Stomach smooth muscle (tissue), 2 donors: ENCODE data around the gene SLC39A10.

Experiments
- H3K27ac ChIP-seq: one replicate; pipeline ENCODE4 v1.7.0; 2013; ENCODE audit warnings: mild to moderate bottlenecking, low read length, inconsistent platforms
- H3K27me3 ChIP-seq, 2 donors: one replicate each; pipeline ENCODE4 v1.7.0; 2013; ENCODE audit warnings: low read length in 2 of 2; ENCODE audit not compliant: insufficient read depth in 2 of 2, control insufficient read depth in 1 of 2
- H3K36me3 ChIP-seq, 2 donors: one replicate each; pipeline ENCODE4 v1.7.0; 2013; ENCODE audit warnings: low read length in 2 of 2; ENCODE audit not compliant: control insufficient read depth in 2 of 2, insufficient read depth in 2 of 2
- H3K4me1 ChIP-seq: one replicate; pipeline ENCODE4 v1.7.0; 2013; ENCODE audit warnings: low read length; ENCODE audit not compliant: control insufficient read depth, insufficient read depth
- H3K4me3 ChIP-seq, 2 donors: one replicate each; pipeline ENCODE4 v1.7.0; 2013; ENCODE audit warnings: low read length in 2 of 2
- H3K9ac ChIP-seq, 2 donors: one replicate each; pipeline ENCODE4 v1.7.0; 2013; ENCODE audit warnings: low read length in 2 of 2, mild to moderate bottlenecking in 1 of 2
- H3K9me3 ChIP-seq, 2 donors: one replicate each; pipeline ENCODE4 v1.7.0; 2013; ENCODE audit warnings: low read length in 2 of 2; ENCODE audit not compliant: control insufficient read depth in 2 of 2
- donor health status: healthy.
- donor health status: Pancreatic carcinoma.

SLC39A10 gene

DNA sequence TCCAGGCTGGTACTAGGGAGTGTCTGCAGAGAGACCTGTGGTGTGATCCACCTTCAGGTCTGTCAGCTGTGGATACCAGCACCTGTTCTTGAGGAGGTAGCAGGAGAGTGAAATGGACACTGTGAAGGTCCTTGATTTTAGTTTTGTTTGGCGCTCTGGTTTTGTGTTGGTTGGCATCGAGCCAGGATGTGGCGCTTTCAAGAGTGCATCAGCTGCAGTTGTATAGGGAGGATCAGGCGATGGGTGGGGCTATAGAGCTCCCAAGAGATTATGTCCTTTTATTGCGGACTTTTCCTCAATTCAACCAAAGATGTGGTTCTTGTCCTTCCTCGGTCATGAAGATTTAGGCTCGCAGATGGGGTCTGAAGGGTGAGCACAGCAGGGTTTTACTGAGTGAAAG, 37.5 kb downstream of the SLC39A10 start:
- peaks cover 0 to 2% of the 10 kb centered on the region in 2 donors for H3K36me3 ChIP-seq
- no peaks in the 10 kb centered on the region for H3K9me3 ChIP-seq
- no peak overlapping the region for H3K4me3 ChIP-seq
- H3K27ac ChIP-seq, result no peak overlapping the region
- no peaks in the 10 kb centered on the region for H3K4me1 ChIP-seq
- no peaks in the 10 kb centered on the region for H3K27me3 ChIP-seq
- H3K9ac ChIP-seq, result no peak overlapping the region

DNA sequence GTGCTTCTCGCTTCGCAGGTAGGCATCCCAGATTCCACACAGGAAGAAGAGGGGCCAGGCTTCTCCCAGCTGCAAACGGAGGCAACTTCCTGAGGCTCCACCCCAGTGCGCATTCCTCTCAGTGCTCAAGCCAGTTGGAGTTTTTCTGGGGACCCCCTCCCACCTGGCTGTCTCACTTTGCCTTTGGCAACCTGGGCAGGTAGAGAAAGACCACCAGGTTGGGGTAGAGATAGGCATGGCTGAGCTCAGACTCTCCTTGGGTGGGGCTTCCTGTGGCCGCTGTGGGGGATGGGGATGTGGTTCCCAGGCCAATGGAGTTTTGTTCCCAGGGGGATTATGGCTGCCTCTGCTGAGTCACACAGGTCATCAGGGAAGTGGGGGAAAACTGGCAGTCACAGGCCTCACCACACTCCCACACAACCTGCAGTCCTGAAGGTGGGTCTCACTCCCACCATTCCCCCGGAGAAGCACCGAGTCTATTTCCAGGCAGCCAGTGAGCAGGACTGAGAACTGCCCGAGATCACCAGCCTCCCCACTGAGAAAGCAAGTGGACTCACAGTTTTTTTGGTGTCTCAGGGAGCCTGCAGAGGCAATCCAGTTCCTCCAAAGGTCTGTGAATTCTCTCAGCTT, 38.1 kb downstream of the SLC39A10 start:
- no peaks in the 10 kb centered on the region for H3K9me3 ChIP-seq
- H3K4me3 ChIP-seq, result no peak overlapping the region
- no peaks in the 10 kb centered on the region for H3K27me3 ChIP-seq
- no peak overlapping the region for H3K27ac ChIP-seq
- H3K9ac ChIP-seq, result no peak overlapping the region
- H3K4me1 ChIP-seq, result no peaks in the 10 kb centered on the region
- H3K36me3 ChIP-seq, result peaks cover 0 to 2% of the 10 kb centered on the region in 2 donors

DNA sequence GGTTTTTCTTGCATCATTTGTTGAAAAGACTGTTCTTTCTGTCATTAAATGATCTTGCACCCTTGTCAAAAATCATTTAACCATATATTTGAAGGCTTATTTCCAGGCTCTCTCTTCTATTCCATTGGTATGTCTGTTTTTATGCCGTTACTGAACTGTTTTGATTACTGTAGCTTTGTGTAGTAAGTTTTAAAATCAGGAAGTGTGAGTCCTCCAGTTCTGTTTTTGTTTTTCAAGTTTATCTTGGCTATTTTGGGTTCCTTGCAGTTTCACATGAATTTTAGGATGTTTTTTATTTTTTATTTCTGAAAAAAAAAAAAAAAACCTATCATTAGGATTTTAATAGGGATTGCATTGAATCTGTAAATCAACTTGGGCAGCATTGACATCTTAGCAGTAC, 39.0 kb downstream of the SLC39A10 start:
- H3K9me3 ChIP-seq, result peaks cover 2 to 7% of the 10 kb centered on the region in 2 donors
- no peaks in the 10 kb centered on the region for H3K27me3 ChIP-seq
- no peak overlapping the region for H3K27ac ChIP-seq
- no peak overlapping the region for H3K4me3 ChIP-seq
- H3K36me3 ChIP-seq, result peaks cover 0 to 2% of the 10 kb centered on the region in 2 donors
- H3K9ac ChIP-seq, result no peak overlapping the region
- no peaks in the 10 kb centered on the region for H3K4me1 ChIP-seq

DNA sequence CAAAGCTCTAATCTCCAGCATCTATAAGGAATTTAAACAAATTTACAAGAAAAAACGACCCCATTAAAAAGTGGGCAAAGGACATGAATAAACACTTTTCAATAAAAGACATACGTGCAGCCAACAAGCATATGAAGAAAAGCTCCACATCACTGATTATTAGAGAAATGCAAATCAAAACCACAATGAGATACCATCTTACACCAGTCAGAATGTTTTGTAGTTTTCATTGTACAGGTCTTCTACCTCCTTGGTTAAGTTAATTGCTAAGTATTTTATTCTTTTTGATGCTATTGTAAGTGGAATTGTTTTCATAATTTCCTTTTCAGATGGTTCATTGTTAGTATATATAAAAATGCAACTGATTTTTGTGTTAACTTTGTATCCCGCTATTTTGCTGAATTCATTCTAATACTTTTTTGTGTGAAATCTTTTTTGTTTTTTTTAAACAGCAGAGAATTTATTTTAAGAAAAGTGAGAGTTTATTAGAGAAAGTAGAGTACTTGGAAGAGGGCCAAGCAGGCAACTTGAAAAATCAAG, 40.7 kb downstream of the SLC39A10 start:
- Histone ChIP-seq H3K36me3 (peaks cover 0 to 2% of the 10 kb centered on the region in 2 donors), H3K9ac (no peak overlapping the region), H3K4me1 (no peaks in the 10 kb centered on the region), H3K27ac (no peak overlapping the region), H3K27me3 (no peaks in the 10 kb centered on the region), H3K4me3 (no peak overlapping the region), H3K9me3 (peaks cover 2 to 8% of the 10 kb centered on the region in 2 donors)

DNA sequence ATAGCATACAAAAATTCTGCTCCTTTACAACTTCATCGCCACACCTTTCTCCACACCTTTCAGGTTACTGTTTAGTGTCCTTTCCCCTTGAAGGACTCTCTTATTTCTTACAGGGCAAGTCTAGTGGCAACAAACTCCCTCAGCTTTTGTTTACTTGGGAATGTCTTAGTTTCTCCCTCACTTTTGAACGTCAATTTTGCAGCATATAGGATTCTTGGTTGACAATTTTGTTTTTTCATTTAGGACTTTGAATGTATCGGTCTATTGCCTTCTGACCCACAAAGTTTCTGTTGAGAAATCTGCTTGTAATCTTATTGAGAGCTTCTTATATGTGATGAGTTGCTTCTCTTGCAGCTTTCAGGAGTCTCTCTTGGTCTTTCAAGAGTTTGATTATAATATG, 43.5 kb downstream of the SLC39A10 start:
- no peak overlapping the region for H3K27ac ChIP-seq
- H3K9ac ChIP-seq, result no peak overlapping the region
- H3K4me1 ChIP-seq, result no peaks in the 10 kb centered on the region
- no peak overlapping the region for H3K4me3 ChIP-seq
- H3K36me3 ChIP-seq, result no peaks in the 10 kb centered on the region
- peaks cover 2 to 8% of the 10 kb centered on the region in 2 donors for H3K9me3 ChIP-seq
- no peaks in the 10 kb centered on the region for H3K27me3 ChIP-seq

DNA sequence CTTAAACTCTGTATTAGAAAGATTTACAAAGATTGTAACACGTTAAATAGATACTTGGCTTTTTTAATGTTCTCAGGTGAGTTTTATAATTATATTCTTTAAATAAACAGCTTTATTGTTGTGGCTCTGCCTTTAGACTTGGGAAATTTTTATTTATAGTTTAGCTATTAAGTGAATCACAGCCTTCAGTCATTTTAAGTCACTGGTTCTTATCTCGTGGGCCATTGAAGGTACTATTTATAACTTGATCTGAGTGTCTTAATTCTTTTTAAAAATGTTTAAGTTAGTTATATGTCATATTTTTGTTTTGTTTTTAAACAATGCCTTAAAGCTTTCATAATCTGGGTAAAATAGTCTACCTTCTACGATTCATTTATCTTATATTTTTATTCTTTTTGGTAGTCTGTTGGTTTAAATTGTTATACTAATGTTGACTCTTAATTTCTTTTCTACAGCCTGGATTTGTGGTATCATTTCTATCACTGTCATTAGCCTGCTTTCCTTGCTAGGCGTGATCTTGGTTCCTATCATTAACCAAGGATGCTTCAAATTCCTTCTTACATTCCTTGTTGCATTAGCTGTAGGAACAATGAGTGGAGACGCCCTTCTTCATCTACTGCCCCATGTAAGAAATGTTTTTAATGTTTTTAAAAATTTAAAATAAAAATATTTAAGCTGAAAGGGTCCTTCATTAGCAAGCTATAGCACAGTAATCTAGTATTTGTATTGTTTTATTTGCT, 49.3 kb downstream of the SLC39A10 start:
- no peak overlapping the region for H3K27ac ChIP-seq

DNA sequence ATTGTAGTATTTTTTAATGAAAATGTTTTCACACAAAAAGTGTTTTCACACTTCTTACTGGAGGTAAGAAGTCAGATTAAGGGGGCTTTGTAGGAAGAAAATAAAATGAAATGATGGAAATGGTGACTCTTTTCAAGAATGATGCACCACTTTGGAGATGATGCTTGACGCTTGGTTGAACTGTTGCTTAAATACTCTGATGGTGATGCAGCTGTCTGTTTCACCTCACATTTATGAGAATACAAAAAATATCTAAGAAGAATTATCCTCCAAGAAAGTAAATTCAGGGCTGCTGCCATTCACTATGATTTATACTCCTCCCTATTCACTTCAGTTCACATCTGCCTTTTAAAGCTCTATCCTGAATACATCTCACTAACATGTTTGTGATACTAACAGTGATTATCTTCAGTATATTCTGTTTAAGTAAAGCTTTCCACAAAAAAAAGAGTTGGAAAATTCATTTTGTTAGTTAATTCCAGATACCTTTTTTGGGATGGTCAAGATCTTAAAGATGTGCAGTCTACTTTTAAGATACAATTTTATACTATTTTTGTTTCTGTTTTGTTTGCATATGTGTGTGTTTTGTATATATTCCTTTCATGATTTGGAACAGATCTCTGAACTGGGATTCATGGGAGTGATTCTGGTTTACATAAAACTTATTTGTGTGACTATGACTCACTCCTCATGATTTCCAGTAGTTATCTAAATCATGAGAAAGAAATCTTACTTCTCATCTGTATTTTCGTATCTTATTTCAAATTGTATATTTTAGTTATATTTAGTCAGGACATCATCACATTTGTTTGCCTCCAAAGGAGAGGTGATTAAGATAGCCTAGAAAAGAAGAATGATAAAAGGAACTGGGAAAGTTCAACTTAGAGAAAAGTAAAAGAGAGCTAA, 53.1 kb downstream of the SLC39A10 start:
- H3K36me3 ChIP-seq, result no peaks in the 10 kb centered on the region
- H3K4me3 ChIP-seq, result no peak overlapping the region
- H3K27me3 ChIP-seq, result no peaks in the 10 kb centered on the region
- no peak overlapping the region for H3K9ac ChIP-seq
- H3K27ac ChIP-seq, result no peak overlapping the region
- no peaks in the 10 kb centered on the region for H3K4me1 ChIP-seq
- no peaks in the 10 kb centered on the region for H3K9me3 ChIP-seq

More for the DNA sequence above, 49.3 kb downstream of the SLC39A10 start:
- no peak overlapping the region for H3K4me3 ChIP-seq
- H3K4me1 ChIP-seq, result no peaks in the 10 kb centered on the region
- H3K9ac ChIP-seq, result no peak overlapping the region
- no peaks in the 10 kb centered on the region for H3K36me3 ChIP-seq
- no peaks in the 10 kb centered on the region for H3K9me3 ChIP-seq
- H3K27me3 ChIP-seq, result no peaks in the 10 kb centered on the region

- Histone ChIP-seq H3K4me1 (no peaks in the 10 kb centered on the region), H3K9me3 (no peaks in the 10 kb centered on the region), H3K4me3 (no peak overlapping the region), H3K27ac (no peak overlapping the region), H3K27me3 (no peaks in the 10 kb centered on the region), H3K9ac (no peak overlapping the region), H3K36me3 (peaks cover 0 to 5% of the 10 kb centered on the region in 2 donors)
Observed at GRCh38 chr2:195711478-195711877, 54.5 kb downstream of the SLC39A10 start.

GRCh38 chr2:195716466-195716865, 59.4 kb downstream of the SLC39A10 start:
- Histone ChIP-seq H3K27ac (no peak overlapping the region), H3K4me3 (no peak overlapping the region), H3K9me3 (no peaks in the 10 kb centered on the region), H3K27me3 (no peaks in the 10 kb centered on the region), H3K9ac (no peak overlapping the region), H3K36me3 (peaks cover 3 to 13% of the 10 kb centered on the region in 2 donors), H3K4me1 (no peaks in the 10 kb centered on the region)

GRCh38 chr2:195721042-195721441, 64.0 kb downstream of the SLC39A10 start:
- no peaks in the 10 kb centered on the region for H3K9me3 ChIP-seq
- H3K36me3 ChIP-seq, result peaks cover 3 to 9% of the 10 kb centered on the region in 2 donors
- H3K27me3 ChIP-seq, result no peaks in the 10 kb centered on the region
- no peaks in the 10 kb centered on the region for H3K4me1 ChIP-seq
- no peak overlapping the region for H3K9ac ChIP-seq
- no peak overlapping the region for H3K4me3 ChIP-seq
- H3K27ac ChIP-seq, result no peak overlapping the region
